Measurements from ENCODE around the gene ACAD9. TPM values are rescaled to one million over a fixed set of nuclear protein-coding genes. Genes with fewer than 3 reads are reported as not detected.
A peak's percentile ranks its signal among the peaks of the same experiment; 100 is the strongest.

ACAD9 gene
- total RNA-seq, 1 experiment from 2014 or later = 29.2 TPM

- no peaks in the 10 kb centered on the region for H3K36me3 ChIP-seq
- peak in 1 of 2 experiments; percentile 10 for DNase-seq (ENCODE audit: low read depth in 1 of 2, low spot score in 2 of 2)
- H3K27ac ChIP-seq = no peak overlapping the region
- H3K4me1 ChIP-seq (replicated peaks) = peaks cover 8% of the 10 kb centered on the region; the same call in 1 of the 2 replicates
- no peaks in the 10 kb centered on the region for H3K27me3 ChIP-seq (replicated peaks)
- no peaks in the 10 kb centered on the region for H3K9me3 ChIP-seq (replicated peaks)
- H3K4me3 ChIP-seq = no peak overlapping the region
Observed at GRCh38 chr3:128945041-128945877, 65.8 kb downstream of the ACAD9 start.

- H3K4me1 ChIP-seq (replicated peaks) = peaks cover 8% of the 10 kb centered on the region; the same call in 1 of the 2 replicates
- no peaks in the 10 kb centered on the region for H3K27me3 ChIP-seq (replicated peaks)
- H3K36me3 ChIP-seq = no peaks in the 10 kb centered on the region
- no peak overlapping the region for H3K4me3 ChIP-seq
- H3K9me3 ChIP-seq (replicated peaks) = no peaks in the 10 kb centered on the region
- no peak overlapping the region for H3K27ac ChIP-seq
- DNase-seq (ENCODE audit: low read depth in 1 of 2, low spot score in 2 of 2) = no peak
Observed at GRCh38 chr3:128945878-128946175, 66.4 kb downstream of the ACAD9 start.

- Histone ChIP-seq H3K9me3 (replicated peaks) (no peaks in the 10 kb centered on the region), H3K36me3 (no peaks in the 10 kb centered on the region), H3K27ac (no peak overlapping the region), H3K4me3 (no peak overlapping the region), H3K4me1 (replicated peaks) (peaks cover 8% of the 10 kb centered on the region; the same call in 1 of the 2 replicates), H3K27me3 (replicated peaks) (no peaks in the 10 kb centered on the region)
- DNase-seq (ENCODE audit: low read depth in 1 of 2, low spot score in 2 of 2) = peak in 1 of 2 experiments; percentile 36
Observed at GRCh38 chr3:128946411-128946810, 67.0 kb downstream of the ACAD9 start.

GRCh38 chr3:128949158-128949557, 69.7 kb downstream of the ACAD9 start:
- no peak overlapping the region for H3K27ac ChIP-seq
- no peaks in the 10 kb centered on the region for H3K9me3 ChIP-seq (replicated peaks)
- H3K36me3 ChIP-seq = no peaks in the 10 kb centered on the region
- H3K4me1 ChIP-seq (replicated peaks) = peaks cover 8% of the 10 kb centered on the region; the same call in 1 of the 2 replicates
- no peaks in the 10 kb centered on the region for H3K27me3 ChIP-seq (replicated peaks)
- no peak for DNase-seq (ENCODE audit: low read depth in 1 of 2, low spot score in 2 of 2)
- no peak overlapping the region for H3K4me3 ChIP-seq

- Histone ChIP-seq H3K27ac (no peak overlapping the region), H3K9me3 (replicated peaks) (no peaks in the 10 kb centered on the region), H3K4me3 (no peak overlapping the region), H3K36me3 (no peaks in the 10 kb centered on the region), H3K4me1 (replicated peaks) (peaks cover 8% of the 10 kb centered on the region; the same call in 1 of the 2 replicates), H3K27me3 (replicated peaks) (no peaks in the 10 kb centered on the region)
- DNase-seq (ENCODE audit: low read depth in 1 of 2, low spot score in 2 of 2) = no peak
Observed at GRCh38 chr3:128950223-128950938, 71.0 kb downstream of the ACAD9 start.

GRCh38 chr3:128956440-128956839, 77.0 kb downstream of the ACAD9 start:
- Histone ChIP-seq H3K27me3 (replicated peaks) (no peaks in the 10 kb centered on the region), H3K4me3 (no peak overlapping the region)

More at GRCh38 chr3:128956440-128956839, 77.0 kb downstream of the ACAD9 start:
- Histone ChIP-seq H3K9me3 (replicated peaks) (no peaks in the 10 kb centered on the region), H3K4me1 (replicated peaks) (no peaks in the 10 kb centered on the region), H3K36me3 (no peaks in the 10 kb centered on the region), H3K27ac (no peak overlapping the region)
- no peak for DNase-seq (ENCODE audit: low read depth in 1 of 2, low spot score in 2 of 2)

Other genes with a start within 250 kb of the ACAD9 start
- gene RPN1, start 228.8 kb upstream of the ACAD9 start, total RNA-seq (2014; rRNA removed; shearing (Covaris generic)) = 327 and 374 TPM in 2 replicates
- 31.5 and 50.8 TPM in 2 replicates for gene RAB7A, start 153.4 kb upstream of the ACAD9 start, total RNA-seq (2014; rRNA removed; shearing (Covaris generic))
- 0.71 TPM in 1 of 2 replicates, not detected in the other for gene CFAP92, start 114.5 kb downstream of the ACAD9 start, total RNA-seq (2014; rRNA removed; shearing (Covaris generic))
- 1.5 and 2.8 TPM in 2 replicates for gene EFCC1, start 121.7 kb downstream of the ACAD9 start, total RNA-seq (2014; rRNA removed; shearing (Covaris generic))
- gene GP9, start 181.2 kb downstream of the ACAD9 start, total RNA-seq (2014; rRNA removed; shearing (Covaris generic)) = not detected in 2 replicates
- 7.9 and 12.1 TPM in 2 replicates for gene RAB43, start 242.2 kb downstream of the ACAD9 start, total RNA-seq (2014; rRNA removed; shearing (Covaris generic))